Endothelial cell of hepatic sinusoid (primary cell): ENCODE data around the gene ABR.
"Not testable (repeated sequence)": the region's sequence is repeated elsewhere in the genome, so short reads cannot be mapped to it uniquely, and the experiment has no call there.

ENCODE experiments used
- in situ Hi-C: cut with HindIII; loops from 2 replicates; pipeline ENCODE4 v1.10.0; 2017; ENCODE audit warnings: low sequenced_read_pairs

The ABR gene

DNA sequence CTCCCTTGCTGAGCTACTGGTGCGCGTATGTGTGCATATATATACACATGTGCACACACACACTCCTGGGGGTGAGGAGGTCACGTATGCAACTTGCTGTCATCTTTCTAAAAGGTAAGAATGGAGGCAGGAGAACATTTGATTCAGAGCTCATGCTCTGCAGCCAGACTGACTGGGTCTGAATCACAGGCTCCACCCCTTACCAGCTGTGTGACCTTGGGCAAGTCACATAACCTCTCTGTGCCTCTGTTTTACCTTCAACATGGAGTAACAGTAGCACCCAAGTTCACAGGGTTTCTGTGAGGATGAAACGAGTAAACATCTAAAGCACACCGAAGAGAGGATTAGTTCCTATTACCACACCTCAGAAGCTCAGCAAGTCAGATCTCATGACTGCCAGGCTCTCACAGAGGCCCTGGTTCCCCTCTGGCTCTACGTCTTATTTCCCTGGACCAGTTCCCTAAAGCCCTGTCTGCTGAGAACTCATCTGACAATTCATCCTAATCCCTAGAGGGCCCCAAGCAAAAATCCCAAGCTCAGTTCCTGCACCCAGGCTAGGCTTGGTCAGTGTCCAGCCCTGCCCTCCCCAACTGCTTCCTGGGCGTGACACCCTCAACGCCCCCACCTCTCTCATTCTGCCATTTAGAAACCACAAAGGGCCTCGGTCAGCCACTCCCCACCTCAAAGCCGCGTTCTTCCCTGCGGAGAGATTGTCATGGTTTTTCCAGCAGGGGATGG lies 28.7 kb downstream of the ABR start:
- in situ Hi-C loops, result no loop called here

DNA sequence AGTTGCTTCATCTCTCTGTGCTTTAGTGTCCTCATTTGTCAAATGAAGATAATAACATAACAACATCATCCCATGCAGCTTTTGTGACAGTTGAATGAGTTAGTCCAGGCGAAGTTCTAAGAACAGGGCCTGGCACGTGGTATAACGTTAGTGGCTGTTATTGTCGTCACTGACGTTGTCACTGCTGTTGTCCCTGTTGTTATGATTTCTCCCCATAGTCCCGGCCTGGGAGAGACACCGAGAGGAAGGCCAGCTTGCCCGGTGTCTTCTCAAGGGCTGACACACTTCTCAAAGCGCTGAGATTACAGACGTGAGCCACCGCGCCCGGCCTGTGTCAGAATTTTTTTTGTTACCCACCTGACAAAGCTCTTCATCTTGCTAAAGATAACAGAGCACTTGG lies 29.9 kb downstream of the ABR start:
- in situ Hi-C loops, result loop anchor here (5.0 kb wide), 1 partner anchor 68 kb away; no protein-coding TSS in a partner anchor

DNA sequence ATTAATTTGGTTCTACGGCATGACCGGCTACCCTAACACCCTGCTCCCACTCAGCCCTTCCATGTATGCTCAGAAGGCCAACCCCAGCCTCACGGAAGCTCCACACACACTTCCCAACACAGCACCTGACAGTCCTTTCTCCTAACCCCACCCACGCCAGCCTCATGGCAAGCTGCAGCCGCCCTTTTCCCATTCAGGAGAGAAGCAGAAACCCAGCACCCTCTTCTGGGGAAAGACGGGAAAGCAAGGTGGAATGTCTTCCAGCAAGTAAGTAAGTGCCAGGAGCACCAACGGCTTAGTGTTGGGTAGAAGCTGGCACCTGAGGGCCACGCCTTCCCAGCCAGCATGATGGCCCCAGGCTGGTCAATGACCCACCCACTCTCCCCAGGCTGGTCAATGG lies 32.1 kb downstream of the ABR start:
- in situ Hi-C loops, result loop anchor here (5.0 kb wide), 1 partner anchor 65 kb away; no protein-coding TSS in a partner anchor

DNA sequence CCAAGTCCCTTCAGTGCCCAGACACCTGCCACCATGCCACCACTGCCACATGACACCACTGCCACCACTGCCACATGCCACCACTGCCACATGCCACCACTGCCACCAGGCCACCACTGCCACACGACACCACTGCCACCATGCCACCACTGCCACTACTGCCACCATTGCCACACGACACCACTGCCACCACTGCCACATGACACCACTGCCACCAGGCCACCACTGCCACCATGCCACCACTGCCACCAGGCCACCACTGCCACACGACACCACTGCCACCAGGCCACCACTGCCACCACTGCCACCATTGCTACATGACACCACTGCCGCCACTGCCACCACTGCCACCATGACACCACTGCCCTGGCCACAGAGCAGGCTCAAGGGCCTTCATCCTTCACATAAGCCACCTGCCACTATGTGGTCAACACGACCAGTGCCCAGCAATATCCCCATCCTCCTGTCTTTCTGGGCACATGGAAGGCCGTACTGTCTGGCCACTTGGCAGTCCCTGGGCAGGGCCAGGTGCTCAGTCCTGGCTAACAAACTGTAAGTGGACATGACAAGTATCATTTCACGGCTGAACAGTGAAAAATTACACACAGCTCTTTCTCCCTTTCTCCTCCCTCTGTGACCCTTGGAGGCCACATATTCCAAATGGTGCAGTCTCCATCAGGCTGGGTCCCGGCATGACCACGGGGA lies 33.1 kb downstream of the ABR start:
- in situ Hi-C loops, result loop anchor here (5.0 kb wide), 1 partner anchor 64 kb away; no protein-coding TSS in a partner anchor

DNA sequence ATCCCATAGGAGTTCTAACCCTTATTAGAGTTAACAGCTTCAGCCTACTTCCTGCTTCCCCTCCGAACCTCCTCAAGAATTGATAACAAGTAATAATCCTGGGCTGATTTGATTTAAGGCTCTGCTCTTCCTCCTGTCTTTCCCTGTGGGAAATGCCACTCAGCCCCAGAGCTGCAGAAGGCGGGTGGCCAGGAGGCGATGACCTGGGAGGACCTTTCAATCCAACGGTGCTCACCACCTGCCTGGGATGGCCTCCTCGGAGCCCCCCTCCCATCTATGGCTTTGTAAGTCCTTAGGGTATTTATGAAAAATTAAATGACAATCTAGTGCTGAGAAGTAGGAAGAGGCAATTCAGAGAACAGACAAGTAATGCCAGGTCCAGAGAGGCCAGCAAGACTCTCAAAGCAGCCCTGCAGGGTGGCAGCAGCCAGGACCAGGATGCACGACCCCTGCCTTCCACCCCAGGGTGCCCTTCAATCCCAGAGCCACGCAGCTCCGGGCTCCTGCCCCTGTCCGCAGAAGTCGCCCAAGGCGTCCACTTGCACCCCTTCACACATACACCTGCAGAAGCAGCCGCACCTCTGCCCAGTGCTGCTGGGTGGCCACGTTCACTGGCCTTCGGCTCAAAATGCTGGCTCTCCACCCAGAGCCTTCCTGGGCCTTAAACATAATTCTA lies 34.3 kb downstream of the ABR start:
- in situ Hi-C loops, result loop anchor here (5.0 kb wide), 1 partner anchor 63 kb away; no protein-coding TSS in a partner anchor

DNA sequence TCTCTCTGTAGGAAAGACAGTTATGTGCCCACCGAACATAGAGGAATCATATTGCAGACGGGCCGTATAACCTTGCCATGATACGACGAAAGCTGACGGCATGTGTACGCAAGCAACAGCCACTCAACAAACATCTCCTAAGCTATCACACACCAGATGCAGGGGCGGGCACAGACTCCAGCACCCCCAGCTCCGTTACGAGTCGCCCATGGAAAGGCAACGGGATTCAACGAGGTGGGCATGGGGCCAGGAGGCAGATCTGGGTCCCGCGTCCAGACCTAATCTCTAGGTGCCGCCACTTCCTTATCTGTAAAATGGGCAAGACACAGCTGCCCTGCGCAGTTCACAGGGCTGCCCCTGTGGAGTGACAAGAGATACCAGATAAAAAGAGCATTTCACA lies 35.6 kb downstream of the ABR start:
- in situ Hi-C loops, result no loop called here

DNA sequence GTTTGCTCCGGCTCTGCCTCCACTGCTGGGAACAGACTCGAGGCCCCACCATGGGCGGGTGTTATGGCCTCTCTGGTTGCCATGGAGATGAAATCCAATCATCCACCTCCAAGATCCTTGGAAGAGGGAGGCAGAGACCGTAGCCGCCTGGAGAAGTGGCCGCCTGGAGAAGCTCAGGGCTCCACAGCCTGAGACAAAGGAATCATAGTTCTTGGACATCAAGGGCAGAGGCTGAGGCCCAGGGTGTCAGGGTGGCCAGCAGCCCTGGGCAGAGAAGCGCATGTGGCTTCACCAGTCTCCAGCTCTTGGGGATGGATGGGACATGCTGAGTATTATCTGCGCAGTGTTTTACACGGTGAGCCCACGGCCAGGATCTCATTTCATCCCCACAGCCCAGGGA lies 36.2 kb downstream of the ABR start:
- in situ Hi-C loops, result no loop called here

DNA sequence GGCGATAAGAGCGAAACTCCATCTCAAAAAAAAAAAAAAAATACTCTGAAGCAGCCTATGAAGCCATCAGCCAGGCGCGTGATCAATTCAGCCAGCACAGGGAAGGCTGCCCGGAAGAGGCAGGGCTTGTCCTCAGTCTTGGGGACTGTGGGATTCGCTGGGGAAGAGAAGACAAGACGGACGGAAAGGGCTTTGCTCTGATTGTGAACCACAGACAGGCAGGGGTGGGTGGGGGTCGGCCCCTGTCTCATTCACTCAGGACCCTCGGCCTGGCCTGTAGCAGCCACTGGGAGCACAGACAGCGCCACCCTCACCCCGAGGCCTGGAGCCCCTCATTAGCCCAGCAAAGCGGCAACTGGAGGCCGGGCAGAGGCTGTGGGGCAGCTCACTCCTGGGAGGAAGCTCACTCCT lies 37.2 kb downstream of the ABR start:
- in situ Hi-C loops, result no loop called here

DNA sequence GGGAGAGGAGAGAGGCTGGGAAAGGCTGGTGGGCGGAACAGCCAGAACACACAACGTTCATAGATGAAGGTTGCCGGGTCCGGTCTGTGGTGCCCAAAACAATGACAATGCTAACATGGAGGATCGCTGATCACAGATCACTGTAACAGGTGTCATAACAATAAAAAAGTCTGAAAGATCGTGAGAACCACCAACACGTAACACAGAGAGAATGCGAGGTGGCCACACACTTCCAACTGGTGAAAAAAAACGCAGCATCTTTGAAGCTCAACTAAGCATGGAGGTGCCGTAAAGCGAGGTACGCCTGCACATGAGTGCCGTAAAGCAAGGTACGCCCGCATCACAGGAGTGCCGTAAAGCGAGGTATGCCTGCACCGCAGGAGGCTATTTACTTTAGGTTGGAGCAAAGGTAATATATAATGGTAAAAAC lies 42.3 kb downstream of the ABR start:
- in situ Hi-C loops, result loop anchor here (5.0 kb wide), 1 partner anchor 95 kb away; no protein-coding TSS in a partner anchor

DNA sequence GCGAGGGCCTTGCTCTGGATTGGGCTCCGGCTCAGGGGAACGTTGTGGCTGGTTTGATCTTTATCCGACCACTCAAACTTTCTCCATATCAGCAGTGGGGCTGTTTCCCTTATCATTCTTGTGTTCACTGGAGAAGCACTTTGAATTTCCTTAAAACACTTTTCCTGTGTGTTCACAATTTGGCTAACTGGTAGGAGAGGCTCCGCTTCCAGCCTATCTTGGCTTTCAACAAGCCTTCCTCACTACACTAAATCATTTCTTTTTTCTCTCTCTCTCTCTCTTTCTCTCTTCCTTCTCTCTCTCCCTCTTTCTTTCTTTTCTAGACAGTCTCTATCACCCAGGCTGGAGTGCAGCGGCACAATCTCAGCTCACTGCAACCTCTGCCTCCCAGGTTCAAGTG lies 43.0 kb downstream of the ABR start:
- in situ Hi-C loops, result loop anchor here (5.0 kb wide), 1 partner anchor 96 kb away; no protein-coding TSS in a partner anchor

DNA sequence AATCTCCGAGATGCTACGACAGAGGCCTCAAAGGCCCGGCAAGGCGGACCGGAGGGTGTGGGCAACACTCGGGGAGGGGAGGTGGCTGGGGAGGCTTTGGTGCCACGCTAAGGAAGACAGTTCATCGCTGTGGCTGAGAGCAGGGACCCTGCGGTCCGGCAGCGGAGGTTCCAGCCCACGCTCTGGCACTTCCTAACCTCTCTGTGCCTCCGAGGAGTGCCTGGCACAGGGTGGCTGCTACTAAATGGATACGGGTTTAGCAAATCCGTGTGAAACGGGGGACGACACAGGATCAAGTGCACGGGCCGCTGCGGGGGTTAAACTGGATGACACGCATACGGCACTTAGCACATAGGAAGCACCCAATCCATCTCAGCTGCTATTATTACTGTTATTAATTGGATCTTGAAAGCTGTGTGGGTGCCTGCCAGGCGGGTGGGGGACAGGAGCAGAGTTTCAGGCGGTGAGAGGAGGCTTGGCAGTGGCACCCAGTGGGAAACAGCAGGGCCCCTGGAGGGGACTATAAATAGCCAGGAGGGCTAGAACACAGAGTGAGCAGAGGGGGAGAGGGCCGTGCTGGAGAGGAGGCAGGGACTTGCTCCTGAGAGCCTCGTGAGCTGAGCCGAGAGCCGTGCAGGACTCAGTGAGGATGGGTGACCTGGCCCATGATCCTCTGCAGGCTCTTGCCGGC lies 45.0 kb downstream of the ABR start:
- in situ Hi-C loops, result loop anchor here (5.0 kb wide), 1 partner anchor 98 kb away; no protein-coding TSS in a partner anchor

DNA sequence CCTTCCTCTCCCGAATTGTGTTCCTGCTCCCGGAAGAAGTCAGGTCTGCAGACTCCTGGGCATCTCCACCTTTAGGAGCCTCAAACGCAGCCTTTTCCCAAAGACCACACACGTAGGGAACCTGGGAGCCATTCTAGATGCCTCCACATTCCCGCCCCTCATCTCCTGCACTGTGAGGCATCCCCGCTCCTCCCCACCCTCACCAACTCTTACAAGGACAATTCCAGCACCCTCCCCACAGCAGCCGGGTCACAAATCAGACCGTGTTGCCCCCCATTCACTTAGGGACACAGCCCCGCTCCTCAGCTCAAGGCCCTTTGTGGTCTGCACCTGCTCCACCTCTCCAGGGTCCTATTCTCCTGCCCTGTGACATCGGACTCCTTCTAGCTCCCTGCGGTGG lies 49.6 kb downstream of the ABR start:
- in situ Hi-C loops, result no loop called here

DNA sequence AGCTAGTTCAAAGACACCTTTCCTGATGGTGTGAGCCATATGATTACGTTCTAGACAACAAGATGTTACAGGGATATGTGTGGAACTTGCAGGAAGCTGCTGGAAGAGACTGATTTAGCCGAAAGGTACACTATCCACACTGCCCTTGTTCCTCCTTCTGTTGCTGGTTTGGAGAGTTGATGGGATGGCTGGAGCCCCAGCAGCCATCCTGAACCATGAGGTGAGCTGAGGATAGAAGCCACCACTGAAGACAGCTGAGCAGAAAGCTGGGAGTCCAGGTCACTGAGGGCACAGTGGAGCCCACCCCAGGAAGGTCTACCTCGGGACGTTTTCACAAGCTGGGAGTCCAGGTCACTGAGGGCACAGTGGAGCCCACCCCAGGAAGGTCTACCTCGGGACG lies 51.3 kb downstream of the ABR start:
- in situ Hi-C loops, result not testable (repeated sequence)

DNA sequence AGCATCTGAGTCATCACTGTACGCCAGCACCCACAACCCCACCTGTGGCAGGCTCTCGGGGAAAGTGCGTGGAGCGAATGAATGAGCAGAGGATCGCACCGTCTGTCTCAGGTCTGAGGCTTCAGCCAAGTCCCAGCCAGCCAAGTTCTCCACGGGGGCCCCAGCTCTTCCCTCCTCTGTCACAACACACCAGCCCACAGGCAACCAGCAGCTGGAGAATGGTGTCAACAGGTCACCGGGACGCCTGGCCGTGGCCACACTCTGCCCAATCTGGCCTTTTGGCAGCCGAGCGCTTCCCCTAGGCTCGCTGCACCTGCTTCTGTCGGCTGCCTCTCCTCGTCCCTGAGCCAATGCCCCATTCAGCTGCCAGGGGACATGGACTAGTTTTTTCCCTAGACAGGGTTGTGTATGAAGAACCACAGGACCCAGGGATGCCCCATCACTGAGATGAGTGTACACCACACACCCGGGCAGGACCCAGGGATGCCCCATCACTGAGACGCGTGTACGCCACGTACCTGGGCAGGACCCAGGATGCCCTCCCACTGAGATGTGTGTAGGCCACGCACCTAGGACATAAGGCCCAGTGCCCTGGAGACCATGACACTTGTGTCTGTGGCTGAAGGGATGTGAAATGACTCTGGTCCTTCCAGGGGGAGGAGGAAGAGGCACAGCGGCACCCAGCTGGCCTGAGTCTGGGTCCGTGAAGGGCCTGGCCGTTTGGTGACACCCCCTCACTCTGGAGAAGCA lies 52.8 kb downstream of the ABR start:
- in situ Hi-C loops, result no loop called here

DNA sequence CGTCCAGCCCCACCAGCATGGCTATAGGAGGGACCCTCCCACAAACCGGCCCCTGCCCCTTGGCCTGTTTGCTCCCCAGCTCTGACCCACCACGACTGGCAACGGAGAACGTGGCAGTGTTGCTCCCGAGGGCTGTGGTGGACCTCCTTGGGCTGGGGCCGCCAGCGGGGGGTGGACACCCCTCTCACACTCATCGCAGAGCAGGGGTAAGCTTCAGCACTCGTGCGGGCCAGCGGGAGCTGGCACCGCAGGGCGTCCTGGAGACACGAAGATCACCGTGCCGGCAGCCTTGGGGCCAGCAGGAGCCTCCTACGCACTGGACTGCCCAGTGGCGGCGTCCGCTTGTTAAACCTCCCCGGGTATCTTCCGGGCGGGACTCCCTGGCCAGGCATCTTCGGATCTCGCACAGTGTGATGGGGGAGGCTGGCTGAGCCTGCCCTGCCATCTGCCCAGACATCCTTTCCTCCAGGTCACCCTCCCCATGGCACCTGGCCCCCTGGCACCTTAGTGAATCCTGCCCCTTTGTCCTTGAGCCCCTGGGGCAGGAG lies 53.5 kb downstream of the ABR start:
- in situ Hi-C loops, result no loop called here

DNA sequence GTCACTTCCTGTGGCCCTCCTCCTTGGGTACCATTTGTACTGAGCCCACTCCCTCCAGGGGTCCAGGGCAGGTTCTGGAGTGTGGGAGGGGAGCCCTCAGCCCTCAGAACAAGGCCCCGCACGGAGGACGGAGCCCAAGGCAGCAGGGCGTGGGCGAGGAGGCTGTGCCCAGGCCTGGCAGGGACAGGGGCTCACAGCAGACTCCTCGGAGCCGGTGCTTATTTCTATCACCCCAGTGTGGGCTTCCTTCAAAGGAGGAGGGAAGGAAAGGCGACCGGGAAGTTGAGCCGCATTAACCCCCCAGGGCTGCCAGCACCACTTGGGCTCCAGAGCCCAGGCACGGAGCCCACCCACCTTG lies 54.0 kb downstream of the ABR start:
- in situ Hi-C loops, result no loop called here

DNA sequence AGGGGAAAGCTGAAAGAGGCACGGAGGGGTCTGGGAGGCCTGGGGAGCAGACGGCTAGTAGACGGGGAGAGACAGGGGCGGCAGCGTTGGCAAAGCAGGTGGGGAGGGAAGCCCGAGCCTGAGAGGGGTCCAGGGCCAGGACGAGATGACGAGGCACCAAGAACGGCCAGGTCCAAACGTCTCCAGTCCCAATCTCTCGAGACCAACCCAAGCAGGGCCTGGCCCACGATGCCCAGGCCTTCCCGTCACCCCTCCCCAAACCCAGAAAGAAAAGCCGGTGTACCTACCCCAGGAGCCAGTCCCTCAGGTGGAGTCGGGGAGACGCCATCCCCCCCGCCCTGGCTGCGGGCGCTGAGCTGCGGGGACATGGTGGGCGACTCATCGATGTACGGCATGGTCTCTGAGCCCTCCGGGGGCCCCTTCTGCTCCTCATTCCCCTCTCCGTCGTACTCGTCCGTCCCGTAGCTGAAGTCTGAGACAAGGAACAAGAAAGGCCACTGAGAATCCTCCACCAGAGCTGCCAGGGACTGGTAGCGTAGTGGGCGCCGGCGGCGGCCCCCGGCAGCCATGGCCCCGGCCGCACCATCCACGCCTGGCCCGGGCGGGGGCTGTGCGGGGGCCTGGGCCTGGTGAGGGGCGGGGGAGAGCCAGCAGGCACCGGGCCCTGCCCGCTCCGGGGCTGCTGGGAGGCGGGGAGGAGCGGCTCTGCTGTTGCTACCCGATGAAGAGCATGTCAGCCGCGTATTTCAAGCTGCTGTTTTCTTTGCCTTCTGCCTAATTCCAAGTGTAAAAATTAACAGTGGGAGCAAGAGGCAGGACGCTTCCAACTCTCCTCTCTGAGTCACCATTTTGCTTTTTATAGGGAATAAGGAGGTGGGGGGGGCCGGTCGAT lies 54.6 kb downstream of the ABR start:
- in situ Hi-C loops, result loop anchor here (5.0 kb wide), 1 partner anchor 67 kb away; no protein-coding TSS in a partner anchor

DNA sequence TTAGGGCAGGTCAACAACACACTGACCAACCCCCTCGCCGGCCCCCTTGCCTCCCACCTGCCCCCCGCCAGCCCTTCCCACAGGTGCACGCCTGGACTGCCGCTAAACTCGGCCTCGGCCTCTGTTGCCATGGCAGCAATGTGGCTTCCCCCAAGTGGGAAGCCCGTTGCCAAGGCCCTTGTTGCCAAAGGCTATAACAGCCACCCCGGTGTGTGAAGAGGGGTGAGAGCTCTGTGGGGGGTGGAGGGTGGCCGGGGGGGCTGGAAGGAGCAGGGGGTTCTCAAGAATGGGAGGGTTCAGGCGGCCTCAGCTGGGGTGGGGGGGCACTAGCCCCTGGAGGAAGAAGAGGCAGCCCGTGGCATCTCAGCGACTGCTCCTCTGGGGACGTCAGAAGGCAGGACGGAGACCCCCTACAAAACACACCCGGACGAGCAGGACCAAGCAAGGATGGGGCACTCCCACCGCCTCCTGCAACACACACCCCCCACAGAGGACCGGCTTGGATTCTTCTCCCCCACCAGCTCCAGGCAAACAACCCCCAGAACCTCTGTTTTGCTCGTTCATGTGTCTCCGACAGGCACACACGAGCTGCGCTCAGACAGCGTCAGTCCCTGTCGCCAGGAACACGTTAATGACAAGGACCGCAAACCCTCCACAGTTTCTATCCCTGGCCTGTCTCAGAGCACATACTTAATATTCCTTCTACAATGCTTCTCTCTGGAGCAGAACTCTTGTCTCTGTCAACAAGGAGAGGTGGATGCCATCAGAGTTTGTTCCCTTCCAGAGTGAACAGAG lies 55.7 kb downstream of the ABR start:
- in situ Hi-C loops, result loop anchor here (5.0 kb wide), 1 partner anchor 68 kb away; no protein-coding TSS in a partner anchor
